ENCODE measurements around the gene CDK7.

- TF ChIP-seq CTCF (IDR thresholded peaks at IDR 0.05) (no peak), POLR2AphosphoS5 (IDR thresholded peaks at IDR 0.05) (no peak), POLR2A (IDR thresholded peaks at IDR 0.05) (no peak)
Measured at GRCh38 chr5:69271376-69271775, 36.7 kb downstream of the CDK7 start.
